IPS-18c (cell line): ENCODE measurements around the gene TARBP1.
A peak's percentile ranks its signal among the peaks of the same experiment; 100 is the strongest.

ENCODE experiments used
- H3K4me3 ChIP-seq: 2 replicates; pipeline ENCODE4 v1.7.0; 2013; ENCODE audit warnings: low read depth, mild to moderate bottlenecking, low read length, moderate library complexity; ENCODE audit not compliant: insufficient read depth
- H3K9me3 ChIP-seq: one replicate; pipeline ENCODE4 v1.6.1; 2013; ENCODE audit warnings: mild to moderate bottlenecking, low read length, moderate library complexity; ENCODE audit not compliant: control insufficient read depth, insufficient read depth

Gene TARBP1

GRCh38 chr1:234490793-234491479, 12.0 kb upstream of the TARBP1 start:
- no peak overlapping the region for H3K4me3 ChIP-seq
- no peaks in the 10 kb centered on the region for H3K9me3 ChIP-seq

GRCh38 chr1:234489698-234490077, 10.7 kb upstream of the TARBP1 start:
- Histone ChIP-seq H3K9me3 (no peaks in the 10 kb centered on the region), H3K4me3 (no peak overlapping the region)

- Histone ChIP-seq H3K4me3 (no peak overlapping the region), H3K9me3 (no peaks in the 10 kb centered on the region)
Measured at GRCh38 chr1:234489007-234489697, 10.2 kb upstream of the TARBP1 start.

GRCh38 chr1:234488054-234489006, 9.4 kb upstream of the TARBP1 start:
- Histone ChIP-seq H3K4me3 (no peak overlapping the region), H3K9me3 (no peaks in the 10 kb centered on the region)

GRCh38 chr1:234486858-234487840, 8.2 kb upstream of the TARBP1 start:
- H3K9me3 ChIP-seq: no peaks in the 10 kb centered on the region
- no peak overlapping the region for H3K4me3 ChIP-seq

- H3K9me3 ChIP-seq: no peaks in the 10 kb centered on the region
- no peak overlapping the region for H3K4me3 ChIP-seq
Measured at GRCh38 chr1:234484991-234485739, 6.2 kb upstream of the TARBP1 start.

GRCh38 chr1:234484218-234484617, 5.2 kb upstream of the TARBP1 start:
- H3K4me3 ChIP-seq: no peak overlapping the region
- H3K9me3 ChIP-seq: no peaks in the 10 kb centered on the region

- Histone ChIP-seq H3K9me3 (no peaks in the 10 kb centered on the region), H3K4me3 (no peak overlapping the region)
Measured at GRCh38 chr1:234481771-234482170, 2.8 kb upstream of the TARBP1 start.

- no peak overlapping the region for H3K4me3 ChIP-seq
Measured at GRCh38 chr1:234479866-234480265, 887 bp upstream of the TARBP1 start.

GRCh38 chr1:234479310-234479559, 256 bp upstream of the TARBP1 start:
- Histone ChIP-seq H3K9me3 (no peaks in the 10 kb centered on the region), H3K4me3 (peak overlapping the region; percentile 80; the same call in 1 of the 2 replicates)

More at GRCh38 chr1:234479866-234480265, 887 bp upstream of the TARBP1 start:
- no peaks in the 10 kb centered on the region for H3K9me3 ChIP-seq

- peak overlapping the region; percentile 80 for H3K4me3 ChIP-seq
- no peaks in the 10 kb centered on the region for H3K9me3 ChIP-seq
Measured at GRCh38 chr1:234478152-234478480, 863 bp downstream of the TARBP1 start.

- peak overlapping the region; percentile 80 for H3K4me3 ChIP-seq
Measured at GRCh38 chr1:234477386-234478151, 1.4 kb downstream of the TARBP1 start.

GRCh38 chr1:234476172-234476571, 2.8 kb downstream of the TARBP1 start:
- H3K4me3 ChIP-seq: no peak overlapping the region

More at GRCh38 chr1:234477386-234478151, 1.4 kb downstream of the TARBP1 start:
- no peaks in the 10 kb centered on the region for H3K9me3 ChIP-seq

GRCh38 chr1:234475167-234475793, 3.7 kb downstream of the TARBP1 start:
- Histone ChIP-seq H3K4me3 (no peak overlapping the region), H3K9me3 (no peaks in the 10 kb centered on the region)

More at GRCh38 chr1:234476172-234476571, 2.8 kb downstream of the TARBP1 start:
- no peaks in the 10 kb centered on the region for H3K9me3 ChIP-seq

- no peaks in the 10 kb centered on the region for H3K9me3 ChIP-seq
- H3K4me3 ChIP-seq: no peak overlapping the region
Measured at GRCh38 chr1:234474375-234474774, 4.6 kb downstream of the TARBP1 start.
